Astrocyte of the cerebellum (primary cell): ENCODE data around the gene ZMIZ1.

Source experiments
- DNase-seq: peaks from one replicate; pipeline ENCODE4 v3.0.0-alpha.2; 2011; ENCODE audit warnings: low read depth
- H3K4me3 ChIP-seq: 2 replicates; pipeline ENCODE4 v1.5.1; 2011; ENCODE audit warnings: mild to moderate bottlenecking, low read depth, low read length, moderate library complexity
- in situ Hi-C: cut with HindIII; loops from 2 replicates; pipeline ENCODE4 v1.10.0; 2017; ENCODE audit warnings: low sequenced_read_pairs
- TF ChIP-seq, protein P1 (sequence below): IDR thresholded peaks from 2 replicates; pipeline ENCODE4 v1.5.1; 2012; ENCODE audit warnings: low read length, low read depth, moderate library complexity, mild to moderate bottlenecking; ENCODE audit errors: missing control alignments

The ZMIZ1 gene

DNA sequence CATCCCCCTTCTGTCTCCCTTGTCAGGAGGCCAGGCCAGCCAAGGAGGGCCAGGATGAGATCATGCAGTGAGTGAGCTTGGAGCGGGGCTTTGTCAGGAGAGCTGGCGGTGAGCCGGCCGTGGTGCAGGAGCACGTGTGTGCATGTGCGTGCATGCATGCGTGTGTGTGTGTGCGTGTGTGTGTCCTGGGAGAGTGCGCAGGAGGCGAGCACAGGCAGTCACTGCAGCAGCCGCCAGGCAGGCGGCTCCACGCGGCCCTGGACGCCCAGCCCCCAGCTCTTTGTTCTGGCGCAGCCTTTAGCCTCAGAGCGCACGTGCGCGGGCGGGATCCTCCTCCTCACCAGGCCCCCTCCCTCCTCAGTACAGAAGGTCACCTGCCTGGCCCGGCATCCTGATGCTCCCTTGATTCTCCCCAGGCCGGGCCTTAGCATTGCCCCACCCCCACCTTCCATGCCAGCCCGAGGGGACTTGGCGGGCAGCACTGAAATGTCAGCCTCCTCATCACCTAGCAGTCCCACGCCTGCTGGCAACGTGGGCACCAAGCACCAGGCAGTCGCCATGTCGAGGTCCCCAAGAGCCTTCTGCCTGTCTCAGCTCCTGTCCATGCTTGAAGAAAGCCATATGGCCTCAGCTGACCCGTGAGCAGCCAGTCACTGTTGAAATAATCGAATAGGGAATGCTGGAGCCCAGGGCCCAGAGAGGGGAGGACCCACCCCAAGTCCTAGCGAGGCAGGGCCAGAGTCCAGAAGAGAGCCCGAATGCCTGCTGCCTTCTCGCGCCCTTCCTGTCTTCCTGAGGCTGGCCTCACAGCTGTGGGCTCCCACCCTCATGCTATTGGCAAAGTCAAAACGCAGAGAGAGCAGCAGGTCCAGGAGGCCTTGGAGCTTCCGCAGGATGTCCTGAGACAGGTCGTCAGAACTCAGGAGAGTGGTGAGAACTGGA lies 152.6 kb downstream of the ZMIZ1 start:
- in situ Hi-C loops, result no loop called here
- no peak overlapping the region for H3K4me3 ChIP-seq
- TF ChIP-seq, protein P1, sequence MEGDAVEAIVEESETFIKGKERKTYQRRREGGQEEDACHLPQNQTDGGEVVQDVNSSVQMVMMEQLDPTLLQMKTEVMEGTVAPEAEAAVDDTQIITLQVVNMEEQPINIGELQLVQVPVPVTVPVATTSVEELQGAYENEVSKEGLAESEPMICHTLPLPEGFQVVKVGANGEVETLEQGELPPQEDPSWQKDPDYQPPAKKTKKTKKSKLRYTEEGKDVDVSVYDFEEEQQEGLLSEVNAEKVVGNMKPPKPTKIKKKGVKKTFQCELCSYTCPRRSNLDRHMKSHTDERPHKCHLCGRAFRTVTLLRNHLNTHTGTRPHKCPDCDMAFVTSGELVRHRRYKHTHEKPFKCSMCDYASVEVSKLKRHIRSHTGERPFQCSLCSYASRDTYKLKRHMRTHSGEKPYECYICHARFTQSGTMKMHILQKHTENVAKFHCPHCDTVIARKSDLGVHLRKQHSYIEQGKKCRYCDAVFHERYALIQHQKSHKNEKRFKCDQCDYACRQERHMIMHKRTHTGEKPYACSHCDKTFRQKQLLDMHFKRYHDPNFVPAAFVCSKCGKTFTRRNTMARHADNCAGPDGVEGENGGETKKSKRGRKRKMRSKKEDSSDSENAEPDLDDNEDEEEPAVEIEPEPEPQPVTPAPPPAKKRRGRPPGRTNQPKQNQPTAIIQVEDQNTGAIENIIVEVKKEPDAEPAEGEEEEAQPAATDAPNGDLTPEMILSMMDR, result no peak
- peak; percentile 64 for DNase-seq

DNA sequence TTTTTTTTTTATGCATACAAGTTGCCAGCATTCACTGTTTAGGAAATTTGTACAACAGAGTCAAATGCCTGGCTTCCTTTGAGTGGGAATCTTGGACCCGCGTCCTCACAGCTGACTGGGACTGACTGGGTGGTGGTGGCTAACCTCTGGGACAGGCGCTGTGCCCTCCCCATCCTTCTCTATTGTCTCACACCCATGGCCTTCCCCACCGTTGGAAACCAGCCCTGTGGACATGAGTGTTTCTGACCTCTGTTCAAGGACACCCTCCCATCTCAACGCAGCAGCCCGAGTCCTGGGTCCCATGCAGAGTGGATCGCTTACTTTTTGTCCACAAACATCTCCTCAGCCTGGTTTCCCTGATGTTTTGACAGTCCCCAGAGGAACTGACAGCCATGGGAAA lies 153.4 kb downstream of the ZMIZ1 start:
- H3K4me3 ChIP-seq, result no peak overlapping the region
- TF ChIP-seq, protein P1, result no peak
- in situ Hi-C loops, result no loop called here

DNA sequence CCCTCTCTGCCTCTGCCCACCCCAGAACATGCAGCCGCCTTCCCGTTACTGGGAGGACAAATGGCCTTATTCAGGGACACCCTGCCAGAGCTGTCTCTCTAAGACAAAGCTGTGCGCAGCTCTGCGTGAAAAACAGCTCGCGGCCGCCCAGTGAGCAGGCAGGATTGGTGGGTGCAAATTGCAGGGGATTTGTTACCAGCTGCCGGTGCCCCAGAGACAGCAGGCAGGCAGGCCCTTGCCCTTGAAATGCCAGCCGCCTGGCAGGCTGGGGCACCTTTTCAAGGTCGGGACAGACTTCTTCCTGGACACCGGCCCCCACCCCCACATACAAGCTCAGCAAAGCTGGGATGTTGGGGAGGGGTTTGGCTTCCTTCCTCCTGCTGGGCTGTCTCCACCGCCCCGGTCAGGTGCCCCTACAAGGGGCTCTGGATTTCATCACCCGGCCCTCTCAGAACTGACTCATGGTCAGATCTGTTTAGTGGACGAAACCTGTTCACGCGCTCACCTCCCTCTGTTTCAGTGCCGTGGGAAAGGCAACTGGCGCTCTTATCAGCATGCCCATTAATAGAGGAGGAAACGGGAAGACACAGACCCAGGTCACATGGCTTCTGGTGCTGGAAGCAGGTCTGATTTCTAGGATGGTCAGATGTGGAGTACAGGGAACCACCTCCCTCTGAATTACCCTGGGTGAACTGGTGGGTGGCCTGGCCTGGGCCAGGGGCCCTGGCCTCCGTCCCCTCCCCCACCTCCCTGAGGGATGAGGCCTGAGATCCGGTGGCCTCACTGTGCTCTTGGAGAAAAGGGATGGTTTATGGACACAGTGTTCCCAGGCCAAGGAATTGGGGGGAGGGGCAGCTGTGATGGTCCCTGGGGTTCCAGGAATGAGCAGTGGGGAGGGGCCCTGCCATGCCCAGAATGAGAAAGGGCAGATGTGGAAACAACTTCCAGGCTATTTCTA lies 154.6 kb downstream of the ZMIZ1 start:
- no peak for DNase-seq
- H3K4me3 ChIP-seq, result no peak overlapping the region
- in situ Hi-C loops, result no loop called here
- TF ChIP-seq, protein P1, result no peak

More for the DNA sequence above, 153.4 kb downstream of the ZMIZ1 start:
- no peak for DNase-seq

DNA sequence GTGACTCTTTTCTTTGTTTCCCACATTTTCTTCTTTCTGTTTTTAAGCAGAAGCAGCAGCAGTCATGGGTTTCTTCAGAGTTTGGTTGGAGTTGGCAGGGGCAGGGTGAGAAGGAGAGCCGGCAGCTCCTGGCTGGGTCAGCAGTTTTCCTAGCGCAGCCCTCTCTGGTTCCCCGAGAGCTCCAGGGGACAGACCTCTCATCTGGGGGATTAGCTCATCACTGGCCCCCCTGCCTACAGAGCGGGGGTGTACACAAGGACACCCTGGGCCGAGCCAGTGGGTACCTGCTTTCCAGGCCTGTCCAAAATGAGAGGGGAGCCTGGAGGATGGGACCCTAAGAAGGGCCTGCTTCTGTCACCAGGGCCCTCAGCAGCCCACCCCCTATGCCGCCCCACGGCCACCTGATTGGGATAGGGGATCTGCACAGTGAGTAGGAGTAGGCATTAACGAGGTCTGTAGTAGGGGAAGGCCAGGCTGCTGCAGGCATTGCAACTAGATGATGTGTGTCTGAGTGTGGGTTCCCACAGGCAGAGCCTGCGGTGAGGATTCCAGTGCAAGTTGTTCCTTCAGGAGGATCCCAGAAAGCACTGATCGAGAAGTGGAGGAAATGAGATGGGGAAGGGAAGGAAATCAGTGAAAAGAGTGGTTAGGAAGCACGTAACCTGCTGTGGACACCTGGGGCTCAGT lies 155.6 kb downstream of the ZMIZ1 start:
- in situ Hi-C loops, result no loop called here
- TF ChIP-seq, protein P1, result no peak
- H3K4me3 ChIP-seq, result no peak overlapping the region
- no peak for DNase-seq

DNA sequence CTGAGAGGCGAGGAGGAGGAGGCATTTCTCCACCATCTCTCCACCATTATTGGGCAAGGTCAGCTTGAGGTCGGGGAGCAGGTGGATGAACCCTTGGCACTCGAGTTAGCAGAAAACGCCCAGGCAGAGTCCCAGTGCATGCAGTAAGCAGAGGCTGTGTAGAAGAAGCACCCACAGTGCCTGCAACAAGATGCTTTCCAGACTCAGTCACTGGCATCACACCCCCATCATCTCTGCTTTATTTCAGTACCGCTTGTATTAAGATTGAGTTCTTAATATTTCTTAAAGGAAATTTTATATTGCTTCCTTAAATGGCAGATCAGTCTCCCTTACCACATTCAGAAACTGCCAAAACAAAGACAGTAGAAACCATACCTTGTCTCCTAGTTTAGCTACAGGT lies 156.2 kb downstream of the ZMIZ1 start:
- in situ Hi-C loops, result no loop called here
- TF ChIP-seq, protein P1, result no peak
- no peak overlapping the region for H3K4me3 ChIP-seq
- DNase-seq, result no peak
